PC-3 (cell line): ENCODE results near the gene TEAD3.

Source experiments
- EZH2 ChIP-seq: fragments of 300-600 bp; sonication (generic); IDR thresholded peaks from one replicate; pipeline ENCODE4 v1.6.1; 2017; ENCODE audit warnings: antibody characterized with exemption, mild to moderate bottlenecking, low read length; ENCODE audit not compliant: unreplicated experiment
- EZH2phosphoT487 ChIP-seq: fragments of 300-600 bp; sonication (generic); IDR thresholded peaks from 2 replicates; pipeline ENCODE4 v1.6.1; 2018; ENCODE audit warnings: mild to moderate bottlenecking, antibody characterized with exemption, low read length, borderline replicate concordance
- TF ChIP-seq, protein P1 (sequence below): fragments of 300-600 bp; sonication (generic); conservative IDR thresholded peaks from 2 replicates; pipeline ENCODE4 v1.5.1; 2017; ENCODE audit warnings: antibody characterized with exemption, low read depth, mild to moderate bottlenecking, low read length

DNA sequence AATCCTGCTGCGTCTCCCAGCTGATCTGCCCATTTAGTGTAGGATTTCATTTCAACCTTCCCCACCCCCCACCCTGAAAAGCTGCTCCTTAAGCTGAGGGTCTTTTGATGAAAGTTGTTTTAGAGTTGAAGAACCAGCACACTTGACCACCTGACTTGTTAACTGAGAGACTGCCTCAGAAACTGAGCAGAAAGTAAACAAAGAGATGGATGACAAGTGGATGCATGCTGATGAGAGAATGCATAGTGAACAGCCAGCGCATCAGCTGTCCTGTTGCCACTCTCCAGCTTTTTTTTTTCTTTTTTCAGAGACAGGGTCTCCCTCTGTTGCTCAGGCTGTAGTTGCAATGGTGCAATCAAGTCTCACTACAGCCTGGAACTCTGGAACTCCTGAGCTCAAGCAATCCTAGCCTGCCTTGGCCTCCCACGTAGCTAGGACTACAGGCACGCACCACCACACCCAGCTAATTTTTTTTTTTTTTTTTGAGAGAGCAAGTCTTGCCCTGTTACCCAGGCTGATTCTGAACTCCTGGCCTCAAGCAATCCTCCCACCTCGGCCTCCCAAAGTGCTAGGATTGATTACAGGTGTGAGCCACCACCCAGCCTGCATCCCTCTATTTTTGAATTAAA, 19.2 kb downstream of the TEAD3 start:
- TF ChIP-seq EZH2 (no peak), EZH2phosphoT487 (no peak)
- TF ChIP-seq, protein P1, sequence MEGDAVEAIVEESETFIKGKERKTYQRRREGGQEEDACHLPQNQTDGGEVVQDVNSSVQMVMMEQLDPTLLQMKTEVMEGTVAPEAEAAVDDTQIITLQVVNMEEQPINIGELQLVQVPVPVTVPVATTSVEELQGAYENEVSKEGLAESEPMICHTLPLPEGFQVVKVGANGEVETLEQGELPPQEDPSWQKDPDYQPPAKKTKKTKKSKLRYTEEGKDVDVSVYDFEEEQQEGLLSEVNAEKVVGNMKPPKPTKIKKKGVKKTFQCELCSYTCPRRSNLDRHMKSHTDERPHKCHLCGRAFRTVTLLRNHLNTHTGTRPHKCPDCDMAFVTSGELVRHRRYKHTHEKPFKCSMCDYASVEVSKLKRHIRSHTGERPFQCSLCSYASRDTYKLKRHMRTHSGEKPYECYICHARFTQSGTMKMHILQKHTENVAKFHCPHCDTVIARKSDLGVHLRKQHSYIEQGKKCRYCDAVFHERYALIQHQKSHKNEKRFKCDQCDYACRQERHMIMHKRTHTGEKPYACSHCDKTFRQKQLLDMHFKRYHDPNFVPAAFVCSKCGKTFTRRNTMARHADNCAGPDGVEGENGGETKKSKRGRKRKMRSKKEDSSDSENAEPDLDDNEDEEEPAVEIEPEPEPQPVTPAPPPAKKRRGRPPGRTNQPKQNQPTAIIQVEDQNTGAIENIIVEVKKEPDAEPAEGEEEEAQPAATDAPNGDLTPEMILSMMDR = no peak
